Urothelium cell line (cell line): ENCODE results near the gene PRRT4.

Experiments
- DNase-seq: peaks from one replicate; pipeline ENCODE4 v3.0.0; 2011; ENCODE audit warnings: low spot score, mixed read lengths
- FAIRE-seq: peaks from 2 replicates; lab custom pipeline; 2011; peaks lifted over from hg19 to GRCh38; lab: Jason Lieb, UNC

PRRT4 gene

GRCh38 chr7:128302139-128302538 lies 59.4 kb downstream of the PRRT4 start:
- DNase-seq (no peak), FAIRE-seq (no peak)
